Measurements from ENCODE around the gene PLAGL2. TPM values are rescaled to one million over a fixed set of nuclear protein-coding genes. Genes with fewer than 3 reads are reported as not detected.

The PLAGL2 gene
- polyA plus RNA-seq, 1 donor (not counting 4 experiments of a cell fraction or from before 2014, with no cell fraction given): 4.3 TPM

DNA sequence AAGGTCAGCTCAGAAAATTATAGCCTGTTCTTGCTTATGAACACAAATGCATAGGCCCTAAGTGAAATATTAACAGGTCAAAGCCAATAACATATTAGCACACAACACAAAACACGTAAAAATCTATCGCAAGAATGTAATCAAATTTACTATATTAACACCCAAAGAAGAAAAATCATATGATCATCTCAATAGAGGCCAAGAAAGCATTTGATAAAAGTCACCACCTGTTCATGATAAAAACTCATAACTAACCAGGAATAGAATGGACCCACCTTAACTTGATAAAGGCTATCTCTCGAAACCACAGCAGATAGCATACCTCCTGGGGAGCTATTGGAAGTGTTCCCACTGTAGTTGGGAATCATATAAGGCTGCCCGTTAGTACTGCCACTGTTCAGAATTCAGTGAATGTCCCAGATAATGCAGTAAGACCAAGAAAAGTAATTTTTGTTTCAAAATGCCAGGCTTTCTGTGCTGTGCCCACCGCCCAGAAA lies 21.8 kb upstream of the PLAGL2 start:
- no peaks in the 10 kb centered on the region for H3K9me3 ChIP-seq (ENCODE audit: control insufficient read depth, low read depth, low read length)
- H3K4me1 ChIP-seq (ENCODE audit: control insufficient read depth, extremely low read depth, insufficient read depth, low read length): no peaks in the 10 kb centered on the region
- no peaks in the 10 kb centered on the region for H3K9me1 ChIP-seq (ENCODE audit: control insufficient read depth, extremely low read depth, insufficient read depth, low read length)
- dilution Hi-C loops (cut with MboI; ENCODE audit: extremely low pct_ligation_motif_present, low sequenced_read_pairs): no loop called here
- H3K27me3 ChIP-seq (ENCODE audit: control insufficient read depth, extremely low read depth, insufficient read depth, low read length): no peaks in the 10 kb centered on the region
- no peaks in the 10 kb centered on the region for H4K20me1 ChIP-seq (ENCODE audit: control insufficient read depth, extremely low read depth, insufficient read depth, low read length)
- H2AFZ ChIP-seq (ENCODE audit: control insufficient read depth, low read length): no peak overlapping the region
- no peak for TF ChIP-seq EZH2 (IDR thresholded peaks at IDR 0.05; ENCODE audit: low read length)
- TF ChIP-seq, protein P1, sequence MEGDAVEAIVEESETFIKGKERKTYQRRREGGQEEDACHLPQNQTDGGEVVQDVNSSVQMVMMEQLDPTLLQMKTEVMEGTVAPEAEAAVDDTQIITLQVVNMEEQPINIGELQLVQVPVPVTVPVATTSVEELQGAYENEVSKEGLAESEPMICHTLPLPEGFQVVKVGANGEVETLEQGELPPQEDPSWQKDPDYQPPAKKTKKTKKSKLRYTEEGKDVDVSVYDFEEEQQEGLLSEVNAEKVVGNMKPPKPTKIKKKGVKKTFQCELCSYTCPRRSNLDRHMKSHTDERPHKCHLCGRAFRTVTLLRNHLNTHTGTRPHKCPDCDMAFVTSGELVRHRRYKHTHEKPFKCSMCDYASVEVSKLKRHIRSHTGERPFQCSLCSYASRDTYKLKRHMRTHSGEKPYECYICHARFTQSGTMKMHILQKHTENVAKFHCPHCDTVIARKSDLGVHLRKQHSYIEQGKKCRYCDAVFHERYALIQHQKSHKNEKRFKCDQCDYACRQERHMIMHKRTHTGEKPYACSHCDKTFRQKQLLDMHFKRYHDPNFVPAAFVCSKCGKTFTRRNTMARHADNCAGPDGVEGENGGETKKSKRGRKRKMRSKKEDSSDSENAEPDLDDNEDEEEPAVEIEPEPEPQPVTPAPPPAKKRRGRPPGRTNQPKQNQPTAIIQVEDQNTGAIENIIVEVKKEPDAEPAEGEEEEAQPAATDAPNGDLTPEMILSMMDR (optimal IDR thresholded peaks at IDR 0.05 in 1 of 3, IDR thresholded peaks at IDR 0.05 in 1 of 3, conservative IDR thresholded peaks at IDR 0.05 in 1 of 3; ENCODE audit: extremely low read depth in 1 of 3, insufficient read depth in 2 of 3, low read length in 3 of 3): no peak
- H3K27ac ChIP-seq (ENCODE audit: control insufficient read depth, insufficient read depth, low read length): no peak overlapping the region
- H3K79me2 ChIP-seq (ENCODE audit: control insufficient read depth, insufficient read depth, low read length): no peaks in the 10 kb centered on the region
- H3K4me3 ChIP-seq (ENCODE audit: control insufficient read depth in 2 of 3, extremely low read depth in 1 of 3, insufficient read depth in 2 of 3, low read depth in 1 of 3, low read length in 3 of 3): no peak overlapping the region
- no peak overlapping the region for H3K9ac ChIP-seq (ENCODE audit: control insufficient read depth, extremely low read depth, insufficient read depth, low read length)
- no peak for FAIRE-seq
- no peak for DNase-seq (ENCODE audit: low read depth, low spot score)
- H3K4me2 ChIP-seq (ENCODE audit: control insufficient read depth, extremely low read depth, insufficient read depth, low read depth, low read length): no peak overlapping the region
- peaks cover 34 to 46% of the 10 kb centered on the region in 2 experiments for H3K36me3 ChIP-seq (ENCODE audit: control insufficient read depth in 2 of 2, extremely low read depth in 1 of 2, insufficient read depth in 2 of 2, low read length in 2 of 2)

DNA sequence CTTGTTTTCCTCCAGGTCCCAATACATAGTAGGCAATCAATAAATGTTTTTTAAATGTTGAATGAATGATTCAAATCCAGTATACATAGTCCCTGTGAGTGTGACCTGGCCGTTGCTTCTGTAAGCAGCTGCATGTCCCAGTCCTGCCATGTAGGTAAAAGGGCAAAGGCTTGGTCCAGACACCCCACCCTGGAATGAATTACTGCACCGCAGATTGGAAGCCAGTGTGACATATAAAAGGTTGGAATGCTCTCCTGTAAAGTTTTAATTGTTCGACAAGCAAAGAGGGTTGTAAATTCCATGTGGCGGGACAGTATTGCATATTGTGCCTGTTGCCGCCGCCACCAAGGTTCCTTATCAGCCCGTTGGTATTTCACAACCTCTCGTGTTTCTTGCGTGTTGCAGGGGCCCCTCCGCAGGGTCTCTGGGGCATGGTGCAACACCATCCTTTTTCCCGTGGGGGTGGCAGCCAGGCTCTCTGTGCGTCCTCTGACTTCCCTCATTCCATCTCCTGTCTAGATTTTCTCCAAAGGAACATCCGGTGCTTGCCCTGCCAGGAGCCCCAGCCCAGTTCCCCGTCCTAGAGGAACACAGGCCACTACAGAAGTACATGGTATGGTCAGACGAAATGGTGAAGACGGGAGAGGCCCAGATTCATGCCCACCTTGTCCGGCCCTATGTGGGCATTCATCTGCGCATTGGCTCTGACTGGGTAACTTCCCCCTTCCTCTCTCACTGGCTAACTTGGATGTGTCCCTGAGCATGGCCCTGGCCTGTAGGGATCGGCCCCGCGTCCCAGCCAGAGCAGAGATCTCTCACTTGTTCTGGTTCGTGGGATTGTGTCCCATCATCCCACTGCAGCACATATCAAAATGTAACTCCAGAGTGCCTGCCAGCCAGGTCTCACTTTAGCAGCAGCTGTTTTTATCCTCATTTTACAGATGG lies 20.5 kb upstream of the PLAGL2 start:
- no peak overlapping the region for H3K27ac ChIP-seq (ENCODE audit: control insufficient read depth, insufficient read depth, low read length)
- no peak overlapping the region for H3K9ac ChIP-seq (ENCODE audit: control insufficient read depth, extremely low read depth, insufficient read depth, low read length)
- FAIRE-seq (no peak), DNase-seq (ENCODE audit: low read depth, low spot score) (no peak)
- H3K9me1 ChIP-seq (ENCODE audit: control insufficient read depth, extremely low read depth, insufficient read depth, low read length): no peaks in the 10 kb centered on the region
- H4K20me1 ChIP-seq (ENCODE audit: control insufficient read depth, extremely low read depth, insufficient read depth, low read length): no peaks in the 10 kb centered on the region
- H3K79me2 ChIP-seq (ENCODE audit: control insufficient read depth, insufficient read depth, low read length): no peaks in the 10 kb centered on the region
- H3K36me3 ChIP-seq (ENCODE audit: control insufficient read depth in 2 of 2, extremely low read depth in 1 of 2, insufficient read depth in 2 of 2, low read length in 2 of 2): peaks cover 33 to 41% of the 10 kb centered on the region in 2 experiments
- no peaks in the 10 kb centered on the region for H3K4me1 ChIP-seq (ENCODE audit: control insufficient read depth, extremely low read depth, insufficient read depth, low read length)
- no peak overlapping the region for H3K4me2 ChIP-seq (ENCODE audit: control insufficient read depth, extremely low read depth, insufficient read depth, low read depth, low read length)
- dilution Hi-C loops (cut with MboI; ENCODE audit: extremely low pct_ligation_motif_present, low sequenced_read_pairs): no loop called here
- TF ChIP-seq EZH2 (IDR thresholded peaks at IDR 0.05; ENCODE audit: low read length): no peak
- TF ChIP-seq, protein P1 (optimal IDR thresholded peaks at IDR 0.05 in 1 of 3, IDR thresholded peaks at IDR 0.05 in 1 of 3, conservative IDR thresholded peaks at IDR 0.05 in 1 of 3; ENCODE audit: extremely low read depth in 1 of 3, insufficient read depth in 2 of 3, low read length in 3 of 3): no peak
- H3K9me3 ChIP-seq (ENCODE audit: control insufficient read depth, low read depth, low read length): no peaks in the 10 kb centered on the region
- H2AFZ ChIP-seq (ENCODE audit: control insufficient read depth, low read length): no peak overlapping the region
- no peak overlapping the region for H3K4me3 ChIP-seq (ENCODE audit: control insufficient read depth in 2 of 3, extremely low read depth in 1 of 3, insufficient read depth in 2 of 3, low read depth in 1 of 3, low read length in 3 of 3)
- H3K27me3 ChIP-seq (ENCODE audit: control insufficient read depth, extremely low read depth, insufficient read depth, low read length): no peaks in the 10 kb centered on the region
